Left ventricle myocardium superior (tissue), 1 donor: Measurements from ENCODE around the gene ORAI3. TPM values are rescaled to one million over a fixed set of nuclear protein-coding genes. Genes with fewer than 3 reads are reported as not detected.

Source experiments
- ATAC-seq: fragments of 200-7000 bp; cut with Tn5 transposase; one replicate; pipeline ENCODE4 v1.9.1; 2020; ENCODE audit warnings: mild to moderate bottlenecking, moderate library complexity
- DNase-seq: peaks from one replicate; pipeline ENCODE4 v3.0.0-alpha.2; 2020
- intact Hi-C: fragments of 100-400 bp; cut with micrococcal nuclease; formaldehyde crosslinking; loops from one replicate; pipeline ENCODE4 v1.11.0; 2022
- total RNA-seq: library from RNA; stranded (reverse); fragmentation: NEBNext Ultra II Directional; extraction: Animal tissue kit (Norgen Biotek cat#: 25700); gene quantifications from one replicate; pipeline ENCODE4 v1.2.1, GENCODE V29; 2021
- donor health status: DM: no; HTN: yes; CAD: no; lungs with severe emphysema.

The ORAI3 gene
- total RNA-seq, 1 donor from 2014 or later = 10.8 TPM

DNA sequence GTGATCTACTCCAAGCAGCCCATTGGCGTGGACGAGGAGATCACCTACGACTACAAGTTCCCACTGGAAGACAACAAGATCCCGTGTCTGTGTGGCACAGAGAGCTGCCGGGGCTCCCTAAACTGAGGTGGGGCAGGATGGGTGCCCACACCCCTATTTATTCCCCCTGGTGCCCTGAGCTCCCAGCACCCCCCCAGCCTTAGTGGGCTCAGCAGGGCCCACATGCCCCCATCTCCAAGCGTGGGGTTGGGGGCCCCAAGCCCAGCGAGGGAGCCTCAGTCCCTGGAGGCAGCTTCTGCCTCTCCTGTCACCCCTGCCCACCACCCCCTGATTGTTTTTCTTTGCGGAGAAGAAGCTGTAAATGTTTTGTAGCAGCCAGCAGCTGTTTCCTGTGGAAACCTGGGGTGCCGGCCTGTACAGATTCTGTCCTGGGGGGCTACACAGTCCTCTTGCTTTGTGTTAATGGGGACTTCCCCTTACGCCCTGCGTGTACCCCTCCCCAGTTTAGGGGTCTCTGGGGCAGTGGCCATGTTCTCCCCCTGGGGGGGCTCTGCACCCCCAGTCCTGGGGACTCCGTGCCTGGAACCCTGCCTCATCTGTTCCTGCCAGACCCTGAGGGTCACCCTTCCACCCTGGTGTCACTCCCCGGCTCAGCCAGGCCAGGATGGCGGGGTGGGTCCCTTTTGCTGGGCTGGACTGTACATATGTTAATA, 35.2 kb downstream of the ORAI3 start:
- DNase-seq = no peak
- ATAC-seq = no peak
- intact Hi-C loops = loop anchor here (10.0 kb wide), 2 partner anchors 461 to 881 kb away; partner anchors contain the start of gene ZNF843

GRCh38 chr16:30984669-30985400, 36.0 kb downstream of the ORAI3 start, which contains the start of gene HSD3B7:
Gene HSD3B7, plus strand, starts transcription at chr16:30985207. Its CDS starts 452 bp downstream, at chr16:30985659.
- intact Hi-C loops = loop anchor here (10.0 kb wide), 2 partner anchors 460 to 880 kb away; partner anchors contain the start of gene ZNF843
- peak; percentile 93 for ATAC-seq
- DNase-seq = peak; percentile 95

- DNase-seq (peak; percentile 50), ATAC-seq (peak; percentile 45)
- intact Hi-C loops = loop anchor here (10.0 kb wide), 2 partner anchors 459 to 879 kb away; partner anchors contain the start of gene ZNF843
Measured at GRCh38 chr16:30985401-30986128, 36.7 kb downstream of the ORAI3 start.

DNA sequence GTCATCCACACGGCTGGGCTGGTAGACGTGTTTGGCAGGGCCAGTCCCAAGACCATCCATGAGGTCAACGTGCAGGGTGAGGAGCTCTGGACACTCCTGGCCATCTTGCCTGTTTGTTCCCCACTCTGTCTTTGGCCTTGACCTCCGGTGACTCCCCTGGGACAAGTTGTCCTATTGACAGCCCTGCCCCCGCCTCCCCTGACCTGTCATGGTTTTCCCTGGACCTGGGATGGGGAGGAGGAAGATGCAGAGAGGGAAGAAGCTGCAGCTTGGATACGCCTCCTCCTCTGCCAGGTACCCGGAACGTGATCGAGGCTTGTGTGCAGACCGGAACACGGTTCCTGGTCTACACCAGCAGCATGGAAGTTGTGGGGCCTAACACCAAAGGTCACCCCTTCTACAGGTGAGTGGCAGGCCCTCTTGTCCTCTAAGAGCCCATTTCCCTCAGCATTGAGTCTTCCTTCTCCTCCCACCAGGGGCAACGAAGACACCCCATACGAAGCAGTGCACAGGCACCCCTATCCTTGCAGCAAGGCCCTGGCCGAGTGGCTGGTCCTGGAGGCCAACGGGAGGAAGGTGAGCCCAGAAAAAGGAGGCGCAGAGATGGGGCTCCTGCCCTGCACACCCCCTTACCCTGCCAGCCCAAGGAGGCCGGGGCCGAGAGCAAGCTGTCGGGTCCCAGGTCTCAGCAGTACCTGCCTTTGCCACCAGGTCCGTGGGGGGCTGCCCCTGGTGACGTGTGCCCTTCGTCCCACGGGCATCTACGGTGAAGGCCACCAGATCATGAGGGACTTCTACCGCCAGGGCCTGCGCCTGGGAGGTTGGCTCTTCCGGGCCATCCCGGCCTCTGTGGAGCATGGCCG, 37.5 kb downstream of the ORAI3 start:
- DNase-seq (no peak), ATAC-seq (no peak)
- intact Hi-C loops = loop anchor here (10.0 kb wide), 2 partner anchors 458 to 878 kb away; partner anchors contain the start of gene ZNF843

- ATAC-seq (no peak), DNase-seq (no peak)
- intact Hi-C loops = loop anchor here (10.0 kb wide), 2 partner anchors 457 to 877 kb away; partner anchors contain the start of gene ZNF843
Measured at GRCh38 chr16:30987581-30988190, 38.8 kb downstream of the ORAI3 start.

- intact Hi-C loops = loop anchor here (10.0 kb wide), 2 partner anchors 455 to 875 kb away; partner anchors contain the start of gene ZNF843
- ATAC-seq (no peak), DNase-seq (no peak)
Measured at GRCh38 chr16:30989469-30990047, 40.7 kb downstream of the ORAI3 start.

GRCh38 chr16:30990105-30990504, 41.2 kb downstream of the ORAI3 start:
- intact Hi-C loops = no loop called here
- ATAC-seq (no peak), DNase-seq (no peak)

- intact Hi-C loops = no loop called here
- ATAC-seq (no peak), DNase-seq (no peak)
Measured at GRCh38 chr16:30991052-30991451, 42.2 kb downstream of the ORAI3 start.

DNA sequence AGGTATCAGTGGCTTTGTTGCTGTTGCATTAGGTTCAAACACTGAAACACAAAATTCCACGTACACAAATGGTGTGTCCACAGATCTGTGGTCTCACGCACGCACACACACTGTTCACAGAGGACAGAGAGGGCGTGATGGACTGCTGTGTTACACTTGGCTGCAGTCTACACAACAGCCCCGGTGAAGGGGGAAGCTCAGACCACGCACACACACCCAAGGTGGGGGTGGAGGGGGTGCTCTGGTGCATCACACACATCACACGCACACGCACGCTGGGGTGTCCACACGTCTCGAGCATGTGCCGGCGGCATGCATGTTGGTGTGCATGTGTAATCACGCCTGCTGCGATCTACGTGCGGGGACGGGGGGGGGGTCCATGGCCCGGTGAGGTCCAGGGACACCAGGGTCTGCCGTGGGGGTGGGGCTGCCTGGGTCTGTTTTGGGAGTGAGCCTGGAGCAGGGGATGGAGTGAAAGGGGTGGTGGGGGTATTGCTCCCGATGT, 43.5 kb downstream of the ORAI3 start:
- ATAC-seq = no peak
- intact Hi-C loops = no loop called here
- no peak for DNase-seq

DNA sequence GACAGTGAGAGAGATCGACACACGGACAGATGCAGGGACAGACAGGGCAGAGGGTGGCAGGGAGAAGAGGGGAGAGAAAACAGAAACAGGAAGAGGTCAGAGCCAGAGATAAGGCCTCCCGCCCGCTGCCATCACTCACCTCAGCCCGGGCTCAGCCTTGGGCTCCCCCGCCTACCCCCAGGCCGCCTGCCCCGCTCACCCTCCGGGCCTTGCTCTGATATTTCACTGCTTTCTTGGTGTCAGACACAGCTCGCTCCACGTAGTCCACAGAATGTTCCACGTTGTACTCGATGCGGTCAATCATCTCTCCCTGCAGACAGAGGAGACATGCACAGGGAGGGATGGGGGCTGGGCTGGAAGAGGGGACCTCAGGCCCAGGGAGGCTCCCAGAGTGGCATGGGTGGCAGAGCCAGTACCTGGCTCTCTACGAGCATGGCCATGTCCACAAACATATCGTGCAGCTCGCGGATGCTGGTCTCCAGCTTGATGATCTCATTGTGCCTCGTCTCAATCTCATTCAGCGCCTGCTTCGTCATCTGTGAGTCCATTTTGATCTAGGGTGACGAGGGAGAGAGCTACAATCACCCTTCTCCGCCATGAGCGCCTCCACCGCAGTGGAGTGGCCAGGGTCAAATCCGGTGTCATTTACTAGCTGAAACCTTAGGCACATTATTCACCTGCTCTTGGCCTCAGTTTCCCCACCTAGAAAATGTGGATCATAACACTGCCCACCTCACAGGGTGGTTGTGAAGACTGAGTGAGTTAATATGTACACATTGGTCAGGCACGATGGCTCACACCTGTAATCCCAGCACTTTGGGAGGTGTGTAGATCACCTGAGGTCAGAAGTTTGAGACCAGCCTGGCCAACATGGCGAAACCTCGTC, 44.3 kb downstream of the ORAI3 start:
- intact Hi-C loops = no loop called here
- no peak for ATAC-seq

DNA sequence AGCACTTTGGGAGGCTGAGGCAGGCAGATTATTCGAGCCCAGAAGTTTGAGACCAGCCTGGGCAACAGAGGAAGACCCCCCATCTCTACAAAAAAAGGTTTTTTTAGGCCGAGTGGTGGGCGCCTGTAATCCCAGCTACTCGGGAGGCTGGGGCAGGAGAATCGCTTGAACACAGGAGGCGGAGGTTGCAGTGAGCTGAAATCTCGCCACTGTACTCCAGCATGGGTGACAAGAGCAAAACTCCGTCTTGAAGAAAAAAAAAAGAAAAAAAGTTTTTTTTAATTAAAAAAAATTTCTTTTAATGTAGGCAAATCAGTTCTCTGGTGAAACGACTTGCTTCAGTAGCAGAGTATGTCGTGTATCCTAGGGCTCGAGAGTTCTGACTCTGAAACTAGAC, 47.1 kb downstream of the ORAI3 start:
- DNase-seq = no peak
- intact Hi-C loops = no loop called here
- no peak for ATAC-seq

More for the DNA sequence above, 44.3 kb downstream of the ORAI3 start:
- no peak for DNase-seq

- intact Hi-C loops = no loop called here
- no peak for DNase-seq
- ATAC-seq = peak; percentile 17
Measured at GRCh38 chr16:30996324-30996984, 47.6 kb downstream of the ORAI3 start.

DNA sequence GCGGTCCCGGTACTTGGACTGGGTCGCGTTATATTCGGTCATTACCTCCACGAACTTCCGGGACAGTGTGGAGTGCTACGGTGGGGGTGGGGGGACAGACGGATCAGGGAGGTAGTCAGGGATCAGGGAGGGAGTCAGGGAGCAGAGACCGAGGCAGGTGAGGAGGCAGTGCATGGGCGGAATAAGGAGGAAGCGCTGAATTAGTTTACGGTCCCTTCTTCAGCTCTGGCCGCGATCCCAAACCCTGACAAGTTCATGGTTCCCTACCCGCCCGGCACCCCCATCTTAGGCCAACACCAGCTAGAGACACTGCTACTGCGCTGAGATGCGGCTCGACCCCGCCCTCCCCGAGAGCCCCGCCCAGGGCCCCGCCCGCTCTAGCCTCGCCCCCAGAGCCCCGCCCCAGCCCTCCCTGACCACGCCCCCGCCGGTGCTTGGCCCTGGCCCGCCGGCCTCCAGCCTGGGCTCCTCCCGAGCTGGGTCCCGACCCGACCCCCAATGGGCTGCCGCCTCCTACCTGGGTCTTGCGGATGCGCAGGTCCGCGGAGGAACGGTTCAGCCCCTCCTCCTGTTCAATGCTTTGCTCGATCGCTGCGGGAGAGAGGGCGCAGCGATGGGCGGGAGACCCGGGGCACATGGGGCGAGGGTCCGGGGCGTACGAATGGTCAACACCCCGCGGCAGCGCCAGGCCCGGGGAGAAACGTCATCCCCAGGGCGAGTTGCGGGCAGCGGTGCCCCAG, 48.3 kb downstream of the ORAI3 start:
- intact Hi-C loops = no loop called here
- DNase-seq (peak; percentile 90), ATAC-seq (peak; percentile 97)

DNA sequence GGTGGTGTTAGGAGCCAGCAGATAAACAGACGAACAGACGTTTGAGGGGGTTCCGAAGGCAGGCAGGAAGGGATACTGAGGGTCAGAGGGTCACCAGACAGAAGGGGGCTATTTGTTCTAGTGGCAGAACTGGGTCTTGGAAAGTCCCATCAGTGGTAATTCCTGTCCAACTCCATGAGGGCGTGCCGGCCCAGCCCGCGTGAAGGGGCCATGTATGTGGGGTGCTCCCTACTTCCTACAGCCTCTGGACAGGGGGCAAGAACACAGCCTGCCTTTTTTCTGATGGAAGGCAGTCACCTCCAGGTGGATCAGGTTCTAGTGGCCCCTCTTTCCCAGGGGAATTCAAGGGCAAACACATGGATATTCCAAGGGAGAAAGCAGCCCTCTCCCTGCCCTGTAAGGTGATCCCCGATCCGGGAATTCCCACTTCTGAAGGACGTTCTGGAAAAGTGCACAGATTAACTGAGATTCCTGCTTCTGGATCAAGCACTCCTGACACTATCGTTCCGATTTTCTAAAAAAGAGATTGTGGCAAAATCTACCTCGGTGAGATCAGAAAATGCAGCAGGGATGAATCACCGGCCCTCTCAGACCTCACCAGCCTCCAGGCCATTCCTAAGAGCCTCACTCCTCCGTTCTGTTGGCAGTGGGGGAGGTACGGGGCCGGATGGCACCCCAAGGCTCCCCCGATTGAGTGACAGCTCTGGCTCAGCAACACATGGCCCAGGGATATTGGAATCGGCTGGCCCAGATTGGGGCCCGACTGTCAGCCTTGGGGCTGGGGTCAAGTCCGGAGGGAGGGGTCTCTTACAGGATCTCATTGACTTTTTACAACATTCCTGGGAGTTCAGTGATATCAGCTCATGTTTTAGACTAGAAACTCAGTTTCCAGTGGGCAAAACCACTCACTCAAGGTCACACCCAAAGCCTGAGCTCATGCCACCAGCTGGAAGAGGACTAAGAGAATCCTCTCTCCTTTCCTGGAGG, 49.1 kb downstream of the ORAI3 start:
- peak; percentile 2 for ATAC-seq
- intact Hi-C loops = no loop called here
- no peak for DNase-seq
